Measurements from ENCODE around the gene GRID2. TPM values are rescaled to one million over a fixed set of nuclear protein-coding genes. Genes with fewer than 3 reads are reported as not detected.

The GRID2 gene
- total and polyA plus RNA-seq, 2 of the 13 experiments (the other 11 are each of a cell fraction or from before 2014, with no cell fraction given) = not detected

DNA sequence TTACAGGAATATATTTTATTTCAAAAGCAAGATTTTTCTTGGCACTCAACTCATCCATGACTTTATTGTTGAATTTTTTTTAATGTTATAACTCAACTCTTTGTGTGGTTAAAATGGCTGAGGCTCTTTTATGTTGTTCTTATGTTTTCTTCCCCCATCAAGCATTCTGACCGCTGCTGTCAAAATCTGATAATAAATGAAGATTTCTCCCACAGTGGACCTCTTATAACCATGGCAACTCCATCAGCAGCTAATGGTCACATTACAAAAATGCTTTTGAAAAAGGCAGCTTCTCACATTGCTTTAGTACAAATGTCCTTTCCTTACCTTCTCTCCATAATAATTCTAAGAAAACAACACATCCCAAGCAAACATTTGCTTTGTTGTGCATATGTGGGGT lies 1428.7 kb downstream of the GRID2 start (continued):
- TF ChIP-seq, protein P1, sequence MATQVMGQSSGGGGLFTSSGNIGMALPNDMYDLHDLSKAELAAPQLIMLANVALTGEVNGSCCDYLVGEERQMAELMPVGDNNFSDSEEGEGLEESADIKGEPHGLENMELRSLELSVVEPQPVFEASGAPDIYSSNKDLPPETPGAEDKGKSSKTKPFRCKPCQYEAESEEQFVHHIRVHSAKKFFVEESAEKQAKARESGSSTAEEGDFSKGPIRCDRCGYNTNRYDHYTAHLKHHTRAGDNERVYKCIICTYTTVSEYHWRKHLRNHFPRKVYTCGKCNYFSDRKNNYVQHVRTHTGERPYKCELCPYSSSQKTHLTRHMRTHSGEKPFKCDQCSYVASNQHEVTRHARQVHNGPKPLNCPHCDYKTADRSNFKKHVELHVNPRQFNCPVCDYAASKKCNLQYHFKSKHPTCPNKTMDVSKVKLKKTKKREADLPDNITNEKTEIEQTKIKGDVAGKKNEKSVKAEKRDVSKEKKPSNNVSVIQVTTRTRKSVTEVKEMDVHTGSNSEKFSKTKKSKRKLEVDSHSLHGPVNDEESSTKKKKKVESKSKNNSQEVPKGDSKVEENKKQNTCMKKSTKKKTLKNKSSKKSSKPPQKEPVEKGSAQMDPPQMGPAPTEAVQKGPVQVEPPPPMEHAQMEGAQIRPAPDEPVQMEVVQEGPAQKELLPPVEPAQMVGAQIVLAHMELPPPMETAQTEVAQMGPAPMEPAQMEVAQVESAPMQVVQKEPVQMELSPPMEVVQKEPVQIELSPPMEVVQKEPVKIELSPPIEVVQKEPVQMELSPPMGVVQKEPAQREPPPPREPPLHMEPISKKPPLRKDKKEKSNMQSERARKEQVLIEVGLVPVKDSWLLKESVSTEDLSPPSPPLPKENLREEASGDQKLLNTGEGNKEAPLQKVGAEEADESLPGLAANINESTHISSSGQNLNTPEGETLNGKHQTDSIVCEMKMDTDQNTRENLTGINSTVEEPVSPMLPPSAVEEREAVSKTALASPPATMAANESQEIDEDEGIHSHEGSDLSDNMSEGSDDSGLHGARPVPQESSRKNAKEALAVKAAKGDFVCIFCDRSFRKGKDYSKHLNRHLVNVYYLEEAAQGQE (IDR thresholded peaks at IDR 0.05; ENCODE audit: borderline replicate concordance in 1 of 2, low read depth in 1 of 2, low read length in 2 of 2) = no peak
- no peak for TF ChIP-seq SCMH1 (CRISPR knock-in tag; IDR thresholded peaks at IDR 0.05; ENCODE audit: borderline replicate concordance)

DNA sequence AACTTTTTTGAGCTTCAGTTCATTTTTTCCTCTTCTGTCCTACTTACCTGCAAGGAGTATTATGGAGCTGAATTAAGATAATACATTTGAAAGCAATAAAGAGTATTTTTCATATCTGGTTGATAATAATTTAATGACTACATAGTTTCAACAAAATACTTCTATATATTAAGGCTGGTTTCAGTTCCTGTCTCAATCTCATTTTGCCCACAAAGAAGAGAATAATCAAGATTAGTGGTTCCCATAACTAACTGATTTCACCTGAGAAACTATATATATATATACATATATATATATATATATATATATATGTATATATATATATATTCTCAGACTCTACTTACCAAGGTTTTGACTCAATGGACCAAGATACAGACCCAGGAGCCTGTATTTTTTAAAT lies 1437.1 kb downstream of the GRID2 start:
- no peaks in the 10 kb centered on the region for H3K4me1 ChIP-seq (ENCODE audit: insufficient read depth, low read length)
- intact Hi-C loops (cut with micrococcal nuclease; ENCODE audit: unreplicated experiment) (no loop called here), in situ Hi-C loops (cut with HindIII; ENCODE audit: extremely low pct_ligation_motif_present, low pct_unique_long_range_greater_than_20kb) (no loop called here)
- no peaks in the 10 kb centered on the region for H3K9me3 ChIP-seq (ENCODE audit: low read length)
- no TSS peak for BruUV-seq (replicated peaks)
- POLR2A ChIA-PET = no interaction called here
- no peaks in the 10 kb centered on the region for H3K36me3 ChIP-seq (replicated peaks in 1 of 2; ENCODE audit: control insufficient read depth in 1 of 2, insufficient read depth in 2 of 2, low read length in 2 of 2)
- DNase-seq (ENCODE audit: low spot score) (no peak), ATAC-seq (no peak), FAIRE-seq (no peak)
- no peak overlapping the region for H3K4me2 ChIP-seq (ENCODE audit: low read depth, low read length)
- CTCF ChIA-PET (ENCODE audit: low intra/inter-chr PET ratio, low total read pairs) = no interaction called here
- H3K4me3 ChIP-seq (replicated peaks in 1 of 3; ENCODE audit: insufficient read depth in 1 of 3, low read depth in 2 of 3, low read length in 3 of 3) = no peak overlapping the region
- H3K9ac ChIP-seq (ENCODE audit: insufficient read depth, low read depth, low read length) = no peak overlapping the region
- no peaks in the 10 kb centered on the region for H3K27me3 ChIP-seq (ENCODE audit: control insufficient read depth in 1 of 2, insufficient read depth in 2 of 2, low read length in 2 of 2)
- H4K20me1 ChIP-seq (ENCODE audit: insufficient read depth, low read length) = no peaks in the 10 kb centered on the region
- no peak overlapping the region for H3K27ac ChIP-seq (ENCODE audit: extremely low read length, insufficient read depth, low read length)
- H3K79me2 ChIP-seq (ENCODE audit: insufficient read depth, low read length) = no peaks in the 10 kb centered on the region
- no peak overlapping the region for H2AFZ ChIP-seq (ENCODE audit: low read length)
- TF ChIP-seq ZNF264 (CRISPR knock-in tag; IDR thresholded peaks at IDR 0.05) = no peak
- no peak for TF ChIP-seq XBP1 (CRISPR knock-in tag; IDR thresholded peaks at IDR 0.05)
- no peak for TF ChIP-seq SUZ12 (IDR thresholded peaks at IDR 0.05; ENCODE audit: low read depth, low read length)
- no peak for TF ChIP-seq MTA1 (CRISPR knock-in tag; IDR thresholded peaks at IDR 0.05; ENCODE audit: borderline replicate concordance)
- TF ChIP-seq ZNF260 (CRISPR knock-in tag; IDR thresholded peaks at IDR 0.05; ENCODE audit: borderline replicate concordance, low read depth) = no peak
- TF ChIP-seq ZNF766 (CRISPR knock-in tag; IDR thresholded peaks at IDR 0.05; ENCODE audit: borderline replicate concordance) = no peak
- TF ChIP-seq, protein P2, sequence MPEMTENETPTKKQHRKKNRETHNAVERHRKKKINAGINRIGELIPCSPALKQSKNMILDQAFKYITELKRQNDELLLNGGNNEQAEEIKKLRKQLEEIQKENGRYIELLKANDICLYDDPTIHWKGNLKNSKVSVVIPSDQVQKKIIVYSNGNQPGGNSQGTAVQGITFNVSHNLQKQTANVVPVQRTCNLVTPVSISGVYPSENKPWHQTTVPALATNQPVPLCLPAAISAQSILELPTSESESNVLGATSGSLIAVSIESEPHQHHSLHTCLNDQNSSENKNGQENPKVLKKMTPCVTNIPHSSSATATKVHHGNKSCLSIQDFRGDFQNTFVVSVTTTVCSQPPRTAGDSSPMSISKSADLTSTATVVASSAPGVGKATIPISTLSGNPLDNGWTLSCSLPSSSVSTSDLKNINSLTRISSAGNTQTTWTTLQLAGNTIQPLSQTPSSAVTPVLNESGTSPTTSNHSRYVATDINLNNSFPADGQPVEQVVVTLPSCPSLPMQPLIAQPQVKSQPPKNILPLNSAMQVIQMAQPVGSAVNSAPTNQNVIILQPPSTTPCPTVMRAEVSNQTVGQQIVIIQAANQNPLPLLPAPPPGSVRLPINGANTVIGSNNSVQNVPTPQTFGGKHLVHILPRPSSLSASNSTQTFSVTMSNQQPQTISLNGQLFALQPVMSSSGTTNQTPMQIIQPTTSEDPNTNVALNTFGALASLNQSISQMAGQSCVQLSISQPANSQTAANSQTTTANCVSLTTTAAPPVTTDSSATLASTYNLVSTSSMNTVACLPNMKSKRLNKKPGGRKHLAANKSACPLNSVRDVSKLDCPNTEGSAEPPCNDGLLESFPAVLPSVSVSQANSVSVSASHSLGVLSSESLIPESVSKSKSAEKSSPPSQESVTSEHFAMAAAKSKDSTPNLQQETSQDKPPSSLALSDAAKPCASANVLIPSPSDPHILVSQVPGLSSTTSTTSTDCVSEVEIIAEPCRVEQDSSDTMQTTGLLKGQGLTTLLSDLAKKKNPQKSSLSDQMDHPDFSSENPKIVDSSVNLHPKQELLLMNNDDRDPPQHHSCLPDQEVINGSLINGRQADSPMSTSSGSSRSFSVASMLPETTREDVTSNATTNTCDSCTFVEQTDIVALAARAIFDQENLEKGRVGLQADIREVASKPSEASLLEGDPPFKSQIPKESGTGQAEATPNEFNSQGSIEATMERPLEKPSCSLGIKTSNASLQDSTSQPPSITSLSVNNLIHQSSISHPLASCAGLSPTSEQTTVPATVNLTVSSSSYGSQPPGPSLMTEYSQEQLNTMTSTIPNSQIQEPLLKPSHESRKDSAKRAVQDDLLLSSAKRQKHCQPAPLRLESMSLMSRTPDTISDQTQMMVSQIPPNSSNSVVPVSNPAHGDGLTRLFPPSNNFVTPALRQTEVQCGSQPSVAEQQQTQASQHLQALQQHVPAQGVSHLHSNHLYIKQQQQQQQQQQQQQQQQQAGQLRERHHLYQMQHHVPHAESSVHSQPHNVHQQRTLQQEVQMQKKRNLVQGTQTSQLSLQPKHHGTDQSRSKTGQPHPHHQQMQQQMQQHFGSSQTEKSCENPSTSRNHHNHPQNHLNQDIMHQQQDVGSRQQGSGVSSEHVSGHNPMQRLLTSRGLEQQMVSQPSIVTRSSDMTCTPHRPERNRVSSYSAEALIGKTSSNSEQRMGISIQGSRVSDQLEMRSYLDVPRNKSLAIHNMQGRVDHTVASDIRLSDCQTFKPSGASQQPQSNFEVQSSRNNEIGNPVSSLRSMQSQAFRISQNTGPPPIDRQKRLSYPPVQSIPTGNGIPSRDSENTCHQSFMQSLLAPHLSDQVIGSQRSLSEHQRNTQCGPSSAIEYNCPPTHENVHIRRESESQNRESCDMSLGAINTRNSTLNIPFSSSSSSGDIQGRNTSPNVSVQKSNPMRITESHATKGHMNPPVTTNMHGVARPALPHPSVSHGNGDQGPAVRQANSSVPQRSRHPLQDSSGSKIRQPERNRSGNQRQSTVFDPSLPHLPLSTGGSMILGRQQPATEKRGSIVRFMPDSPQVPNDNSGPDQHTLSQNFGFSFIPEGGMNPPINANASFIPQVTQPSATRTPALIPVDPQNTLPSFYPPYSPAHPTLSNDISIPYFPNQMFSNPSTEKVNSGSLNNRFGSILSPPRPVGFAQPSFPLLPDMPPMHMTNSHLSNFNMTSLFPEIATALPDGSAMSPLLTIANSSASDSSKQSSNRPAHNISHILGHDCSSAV (CRISPR knock-in tag; IDR thresholded peaks at IDR 0.05; ENCODE audit: borderline replicate concordance) = no peak
- no peak for TF ChIP-seq ZSCAN29 (CRISPR knock-in tag; conservative IDR thresholded peaks at IDR 0.05)
- no peak for TF ChIP-seq MTA3 (CRISPR knock-in tag; IDR thresholded peaks at IDR 0.05)

All from HepG2 (cell line).